ENCODE measurements around the gene PAQR5.

DNA sequence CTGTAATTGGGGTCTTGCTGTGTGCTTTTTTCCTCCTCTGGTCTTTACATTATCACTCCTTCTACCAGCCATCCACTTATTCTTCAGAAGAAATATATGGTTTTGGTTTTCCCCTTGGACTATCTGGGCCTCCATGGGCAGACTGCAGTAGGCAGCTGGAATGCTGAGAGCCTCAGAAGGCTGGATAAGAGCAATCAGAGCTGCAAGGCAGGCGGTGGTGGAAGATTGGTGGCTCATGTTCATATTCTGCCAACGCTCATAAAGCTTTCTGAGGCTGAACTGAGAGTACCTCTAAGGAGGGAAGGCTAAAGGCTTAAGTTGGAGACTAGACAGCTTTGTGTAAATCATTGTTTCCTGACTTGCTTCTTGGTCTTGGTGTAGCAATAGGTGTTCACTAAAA lies 148.2 kb downstream of the PAQR5 start:
- TF ChIP-seq, protein P1, sequence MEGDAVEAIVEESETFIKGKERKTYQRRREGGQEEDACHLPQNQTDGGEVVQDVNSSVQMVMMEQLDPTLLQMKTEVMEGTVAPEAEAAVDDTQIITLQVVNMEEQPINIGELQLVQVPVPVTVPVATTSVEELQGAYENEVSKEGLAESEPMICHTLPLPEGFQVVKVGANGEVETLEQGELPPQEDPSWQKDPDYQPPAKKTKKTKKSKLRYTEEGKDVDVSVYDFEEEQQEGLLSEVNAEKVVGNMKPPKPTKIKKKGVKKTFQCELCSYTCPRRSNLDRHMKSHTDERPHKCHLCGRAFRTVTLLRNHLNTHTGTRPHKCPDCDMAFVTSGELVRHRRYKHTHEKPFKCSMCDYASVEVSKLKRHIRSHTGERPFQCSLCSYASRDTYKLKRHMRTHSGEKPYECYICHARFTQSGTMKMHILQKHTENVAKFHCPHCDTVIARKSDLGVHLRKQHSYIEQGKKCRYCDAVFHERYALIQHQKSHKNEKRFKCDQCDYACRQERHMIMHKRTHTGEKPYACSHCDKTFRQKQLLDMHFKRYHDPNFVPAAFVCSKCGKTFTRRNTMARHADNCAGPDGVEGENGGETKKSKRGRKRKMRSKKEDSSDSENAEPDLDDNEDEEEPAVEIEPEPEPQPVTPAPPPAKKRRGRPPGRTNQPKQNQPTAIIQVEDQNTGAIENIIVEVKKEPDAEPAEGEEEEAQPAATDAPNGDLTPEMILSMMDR (IDR thresholded peaks at IDR 0.05; ENCODE audit: insufficient read depth, low read depth, low read length) = no peak
- no peak for TF ChIP-seq EZH2 (IDR thresholded peaks at IDR 0.05; ENCODE audit: insufficient read depth, low read length)

Data from astrocyte (in vitro differentiated cells and primary cell).